Bronchial epithelial cell (primary cell): ENCODE data around the gene EEPD1. TPM values are rescaled to one million over a fixed set of nuclear protein-coding genes. Genes with fewer than 3 reads are reported as not detected.

ENCODE experiments used
- DNase-seq: peaks from one replicate; pipeline ENCODE4 v3.0.0-alpha.2; 2010; ENCODE audit warnings: low read depth
- FAIRE-seq: peaks from 2 replicates; lab custom pipeline; 2011; peaks lifted over from hg19 to GRCh38; lab: Jason Lieb, UNC
- H3K27me3 ChIP-seq: 2 replicates; pipeline ENCODE4 v1.5.1; 2011; ENCODE audit warnings: low read length; ENCODE audit not compliant: control insufficient read depth, insufficient read depth
- H3K36me3 ChIP-seq: 2 replicates; pipeline ENCODE4 v1.5.1; 2011; ENCODE audit warnings: low read length; ENCODE audit not compliant: control insufficient read depth, insufficient read depth
- H3K4me3 ChIP-seq: 2 replicates; pipeline ENCODE4 v1.5.1; 2011; ENCODE audit warnings: mild to moderate bottlenecking, low read depth, low read length, control low read depth
- total RNA-seq: library from RNA; depleted of rRNA; stranded (reverse); fragments of >200 nt; gene quantifications from 2 replicates; pipeline ENCODE4 v1.2.1, GENCODE V29; 2014
- TF ChIP-seq, protein P1 (sequence below): IDR thresholded peaks from 2 replicates; pipeline ENCODE4 v1.5.1; 2011; ENCODE audit warnings: mild to moderate bottlenecking, moderate library complexity, low read length, control low read depth, inconsistent platforms; ENCODE audit not compliant: insufficient read depth, severe bottlenecking

Gene EEPD1
- total RNA-seq, 1 donor from 2014 or later = 2.9 TPM

DNA sequence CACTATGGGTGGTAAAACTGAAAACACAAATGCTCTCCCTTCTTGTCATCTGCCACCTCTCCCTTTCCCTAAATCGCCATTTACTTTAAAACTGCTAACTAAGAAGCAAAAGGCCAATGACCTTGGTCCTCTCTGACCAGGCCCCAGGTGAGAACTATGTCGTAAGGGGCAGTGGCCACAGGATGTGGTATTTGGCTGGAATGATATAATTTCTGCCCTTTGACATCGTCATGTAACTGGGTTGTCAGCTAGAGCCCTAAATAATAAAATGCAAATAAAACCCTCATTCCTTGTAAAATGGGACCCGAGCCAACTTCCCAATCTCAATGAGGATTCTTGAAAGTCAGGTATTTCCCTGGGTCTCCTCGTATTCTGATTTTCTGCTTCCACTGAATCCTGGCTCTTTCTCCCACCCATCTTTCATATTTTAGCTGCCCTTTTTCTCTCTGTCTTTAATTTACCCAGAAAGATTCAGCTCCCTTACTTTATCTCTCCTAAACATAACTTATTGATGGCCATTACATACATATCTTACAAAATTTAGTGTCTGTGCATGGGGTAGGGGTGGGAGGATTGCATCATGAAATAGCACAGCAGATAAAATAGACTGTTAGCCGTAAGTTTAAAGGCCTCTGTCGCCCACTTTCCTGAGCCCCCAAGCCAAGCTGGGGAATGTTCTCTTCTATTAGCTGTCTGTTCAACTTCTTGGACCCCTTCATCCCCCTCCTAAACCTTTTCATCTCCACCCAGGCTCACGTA is 3.2 kb upstream of the EEPD1 start:
- Histone ChIP-seq H3K27me3 (no peaks in the 10 kb centered on the region), H3K4me3 (no peak overlapping the region), H3K36me3 (no peaks in the 10 kb centered on the region)
- FAIRE-seq = no peak
- TF ChIP-seq, protein P1, sequence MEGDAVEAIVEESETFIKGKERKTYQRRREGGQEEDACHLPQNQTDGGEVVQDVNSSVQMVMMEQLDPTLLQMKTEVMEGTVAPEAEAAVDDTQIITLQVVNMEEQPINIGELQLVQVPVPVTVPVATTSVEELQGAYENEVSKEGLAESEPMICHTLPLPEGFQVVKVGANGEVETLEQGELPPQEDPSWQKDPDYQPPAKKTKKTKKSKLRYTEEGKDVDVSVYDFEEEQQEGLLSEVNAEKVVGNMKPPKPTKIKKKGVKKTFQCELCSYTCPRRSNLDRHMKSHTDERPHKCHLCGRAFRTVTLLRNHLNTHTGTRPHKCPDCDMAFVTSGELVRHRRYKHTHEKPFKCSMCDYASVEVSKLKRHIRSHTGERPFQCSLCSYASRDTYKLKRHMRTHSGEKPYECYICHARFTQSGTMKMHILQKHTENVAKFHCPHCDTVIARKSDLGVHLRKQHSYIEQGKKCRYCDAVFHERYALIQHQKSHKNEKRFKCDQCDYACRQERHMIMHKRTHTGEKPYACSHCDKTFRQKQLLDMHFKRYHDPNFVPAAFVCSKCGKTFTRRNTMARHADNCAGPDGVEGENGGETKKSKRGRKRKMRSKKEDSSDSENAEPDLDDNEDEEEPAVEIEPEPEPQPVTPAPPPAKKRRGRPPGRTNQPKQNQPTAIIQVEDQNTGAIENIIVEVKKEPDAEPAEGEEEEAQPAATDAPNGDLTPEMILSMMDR = no peak
- DNase-seq = no peak

DNA sequence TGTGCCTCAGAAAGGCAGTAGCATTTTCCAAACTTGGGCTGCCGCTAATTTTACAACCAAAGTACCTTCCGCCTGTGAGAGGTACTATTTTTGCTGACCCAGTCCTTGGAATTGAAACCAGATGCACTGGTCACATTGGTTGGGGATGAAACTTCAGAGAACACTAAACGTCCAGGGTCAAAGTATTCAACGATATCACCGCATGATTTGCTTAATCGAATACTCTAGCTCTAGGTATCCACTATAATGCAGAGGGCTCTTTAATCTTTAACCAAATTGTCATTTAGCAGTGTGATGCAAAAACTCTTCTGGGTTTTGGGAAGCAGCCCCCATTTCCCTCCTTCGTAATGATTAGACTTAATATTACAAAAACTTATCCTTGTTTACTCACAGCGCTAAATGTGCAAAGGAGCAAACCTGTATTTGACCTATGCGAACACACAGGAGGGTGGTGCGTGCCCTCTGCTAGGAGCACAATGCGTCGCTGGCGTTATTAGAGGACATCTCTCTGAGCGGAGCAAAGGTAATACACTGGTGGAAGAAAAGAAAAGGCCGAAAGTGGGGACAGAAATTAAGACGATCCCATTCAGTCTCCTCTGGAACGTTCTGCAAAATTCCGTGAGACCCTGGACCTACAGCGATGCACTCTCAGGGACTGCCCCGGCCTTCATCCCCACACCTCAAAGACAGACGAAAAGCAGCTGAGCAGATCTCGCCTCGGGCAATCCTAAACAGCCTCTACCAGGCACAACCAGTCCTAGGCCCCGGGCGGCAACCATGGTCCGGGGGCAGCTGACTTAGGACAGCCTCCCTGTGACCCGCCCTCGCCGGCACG is 916 bp upstream of the EEPD1 start:
- FAIRE-seq (no peak), DNase-seq (no peak)
- no peaks in the 10 kb centered on the region for H3K36me3 ChIP-seq
- H3K4me3 ChIP-seq = peak overlapping the region; percentile 54
- TF ChIP-seq, protein P1 = no peak
- no peaks in the 10 kb centered on the region for H3K27me3 ChIP-seq

DNA sequence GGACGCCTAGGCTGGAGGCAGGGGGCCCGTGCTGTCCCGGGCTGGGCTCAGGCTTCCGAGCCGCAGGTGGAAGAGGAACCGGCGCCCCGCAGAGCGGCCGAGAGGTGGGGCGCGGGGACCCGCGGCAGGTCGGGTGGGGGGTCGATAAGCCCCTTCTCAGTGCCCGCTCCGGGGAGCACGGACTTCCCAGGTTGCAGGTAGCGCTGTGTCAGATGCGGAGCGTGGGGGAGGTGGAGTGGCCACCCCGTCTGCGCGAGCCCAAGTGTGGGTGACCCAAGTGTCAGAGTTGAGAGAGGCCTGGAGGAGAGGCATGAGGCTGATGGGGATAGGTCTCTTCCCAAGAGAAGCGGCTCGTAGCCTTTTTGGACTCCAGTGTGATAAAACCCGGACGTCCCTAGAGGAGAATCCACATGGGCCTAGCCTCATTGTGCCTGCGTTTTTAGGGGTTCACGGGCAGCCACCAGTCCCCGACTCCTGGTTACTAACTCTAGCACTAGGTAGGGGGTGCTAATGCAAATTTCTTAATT is 580 bp downstream of the EEPD1 start:
- FAIRE-seq = no peak
- H3K36me3 ChIP-seq = no peaks in the 10 kb centered on the region
- TF ChIP-seq, protein P1 = no peak
- H3K4me3 ChIP-seq = peak overlapping the region; percentile 60
- DNase-seq = no peak
- H3K27me3 ChIP-seq = no peaks in the 10 kb centered on the region

DNA sequence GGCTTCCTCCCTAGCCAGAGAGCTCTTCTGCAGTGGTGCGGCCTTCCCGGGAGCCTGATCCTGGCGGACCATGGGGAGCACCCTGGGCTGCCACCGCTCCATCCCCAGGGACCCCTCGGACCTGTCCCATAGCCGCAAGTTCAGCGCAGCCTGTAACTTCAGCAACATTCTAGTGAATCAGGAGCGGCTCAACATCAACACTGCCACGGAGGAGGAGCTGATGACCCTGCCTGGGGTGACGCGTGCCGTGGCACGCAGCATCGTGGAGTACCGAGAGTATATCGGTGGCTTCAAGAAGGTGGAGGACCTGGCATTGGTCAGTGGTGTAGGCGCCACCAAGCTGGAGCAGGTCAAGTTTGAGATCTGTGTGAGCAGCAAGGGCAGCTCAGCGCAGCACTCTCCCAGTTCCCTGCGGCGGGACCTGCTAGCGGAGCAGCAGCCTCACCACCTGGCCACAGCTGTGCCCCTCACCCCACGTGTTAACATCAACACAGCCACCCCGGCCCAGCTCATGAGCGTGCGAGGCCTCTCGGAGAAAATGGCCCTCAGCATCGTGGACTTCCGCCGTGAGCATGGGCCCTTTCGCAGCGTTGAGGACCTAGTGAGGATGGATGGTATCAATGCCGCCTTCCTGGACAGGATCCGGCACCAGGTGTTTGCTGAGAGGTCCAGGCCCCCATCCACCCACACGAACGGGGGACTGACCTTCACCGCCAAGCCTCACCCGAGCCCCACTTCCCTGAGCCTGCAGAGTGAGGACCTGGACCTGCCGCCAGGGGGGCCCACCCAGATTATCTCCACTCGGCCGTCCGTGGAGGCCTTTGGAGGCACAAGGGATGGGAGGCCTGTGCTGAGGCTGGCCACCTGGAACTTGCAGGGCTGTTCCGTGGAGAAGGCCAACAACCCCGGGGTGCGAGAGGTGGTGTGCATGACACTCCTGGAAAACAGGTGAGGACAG is 1.5 kb downstream of the EEPD1 start:
- no peaks in the 10 kb centered on the region for H3K36me3 ChIP-seq
- FAIRE-seq (no peak), DNase-seq (no peak)
- H3K4me3 ChIP-seq = no peak overlapping the region
- H3K27me3 ChIP-seq = no peaks in the 10 kb centered on the region
- TF ChIP-seq, protein P1 = no peak

DNA sequence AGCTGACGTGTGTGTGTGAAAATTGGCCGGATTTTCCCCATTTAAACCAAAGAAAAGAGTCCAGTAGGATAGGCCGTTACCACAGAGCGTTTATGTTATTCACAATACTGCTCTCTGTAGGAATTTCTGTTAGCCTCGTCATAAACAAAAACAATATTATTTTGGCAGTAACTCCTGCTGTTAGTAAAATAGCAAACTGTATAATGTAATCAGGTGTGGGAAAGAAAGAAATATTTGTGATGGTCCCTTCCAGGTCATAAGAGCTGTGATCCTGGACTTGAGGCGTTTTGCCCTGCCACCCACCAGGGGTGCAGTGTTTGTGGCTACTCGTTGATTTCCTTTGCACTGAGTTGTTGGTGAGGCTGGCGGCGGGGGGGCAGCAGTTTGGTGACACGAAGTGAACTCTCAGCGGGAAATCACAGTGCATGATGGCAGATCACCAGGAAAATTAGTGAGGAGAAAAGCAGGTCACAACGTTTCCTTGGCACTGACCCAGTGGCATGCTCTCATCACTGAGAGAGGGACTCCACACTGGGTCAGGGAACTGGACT is 2.8 kb downstream of the EEPD1 start:
- Histone ChIP-seq H3K36me3 (no peaks in the 10 kb centered on the region), H3K27me3 (no peaks in the 10 kb centered on the region), H3K4me3 (no peak overlapping the region)
- no peak for DNase-seq
- no peak for FAIRE-seq
- TF ChIP-seq, protein P1 = no peak
